Bronchial epithelial cell (primary cell): ENCODE data around the gene NLRP13. TPM values are rescaled to one million over a fixed set of nuclear protein-coding genes. Genes with fewer than 3 reads are reported as not detected.

Source experiments
- DNase-seq: peaks from one replicate; pipeline ENCODE4 v3.0.0-alpha.2; 2010; ENCODE audit warnings: low read depth
- FAIRE-seq: peaks from 2 replicates; lab custom pipeline; 2011; peaks lifted over from hg19 to GRCh38; lab: Jason Lieb, UNC
- H3K27me3 ChIP-seq: 2 replicates; pipeline ENCODE4 v1.5.1; 2011; ENCODE audit warnings: low read length; ENCODE audit not compliant: control insufficient read depth, insufficient read depth
- H3K36me3 ChIP-seq: 2 replicates; pipeline ENCODE4 v1.5.1; 2011; ENCODE audit warnings: low read length; ENCODE audit not compliant: control insufficient read depth, insufficient read depth
- H3K4me3 ChIP-seq: 2 replicates; pipeline ENCODE4 v1.5.1; 2011; ENCODE audit warnings: mild to moderate bottlenecking, low read depth, low read length, control low read depth
- total RNA-seq: library from RNA; depleted of rRNA; stranded (reverse); fragments of >200 nt; gene quantifications from 2 replicates; pipeline ENCODE4 v1.2.1, GENCODE V29; 2014
- TF ChIP-seq, protein P1 (sequence below): IDR thresholded peaks from 2 replicates; pipeline ENCODE4 v1.5.1; 2011; ENCODE audit warnings: mild to moderate bottlenecking, moderate library complexity, low read length, control low read depth, inconsistent platforms; ENCODE audit not compliant: insufficient read depth, severe bottlenecking

NLRP13 gene
- total RNA-seq, 1 donor from 2014 or later = not detected

GRCh38 chr19:55866521-55866920 lies 65.6 kb downstream of the NLRP13 start:
- FAIRE-seq = no peak
- no peak overlapping the region for H3K4me3 ChIP-seq
- no peaks in the 10 kb centered on the region for H3K36me3 ChIP-seq
- DNase-seq = no peak
- no peaks in the 10 kb centered on the region for H3K27me3 ChIP-seq
- TF ChIP-seq, protein P1, sequence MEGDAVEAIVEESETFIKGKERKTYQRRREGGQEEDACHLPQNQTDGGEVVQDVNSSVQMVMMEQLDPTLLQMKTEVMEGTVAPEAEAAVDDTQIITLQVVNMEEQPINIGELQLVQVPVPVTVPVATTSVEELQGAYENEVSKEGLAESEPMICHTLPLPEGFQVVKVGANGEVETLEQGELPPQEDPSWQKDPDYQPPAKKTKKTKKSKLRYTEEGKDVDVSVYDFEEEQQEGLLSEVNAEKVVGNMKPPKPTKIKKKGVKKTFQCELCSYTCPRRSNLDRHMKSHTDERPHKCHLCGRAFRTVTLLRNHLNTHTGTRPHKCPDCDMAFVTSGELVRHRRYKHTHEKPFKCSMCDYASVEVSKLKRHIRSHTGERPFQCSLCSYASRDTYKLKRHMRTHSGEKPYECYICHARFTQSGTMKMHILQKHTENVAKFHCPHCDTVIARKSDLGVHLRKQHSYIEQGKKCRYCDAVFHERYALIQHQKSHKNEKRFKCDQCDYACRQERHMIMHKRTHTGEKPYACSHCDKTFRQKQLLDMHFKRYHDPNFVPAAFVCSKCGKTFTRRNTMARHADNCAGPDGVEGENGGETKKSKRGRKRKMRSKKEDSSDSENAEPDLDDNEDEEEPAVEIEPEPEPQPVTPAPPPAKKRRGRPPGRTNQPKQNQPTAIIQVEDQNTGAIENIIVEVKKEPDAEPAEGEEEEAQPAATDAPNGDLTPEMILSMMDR = no peak

- no peaks in the 10 kb centered on the region for H3K27me3 ChIP-seq
Observed at GRCh38 chr19:55858969-55859368, 73.2 kb downstream of the NLRP13 start.

DNA sequence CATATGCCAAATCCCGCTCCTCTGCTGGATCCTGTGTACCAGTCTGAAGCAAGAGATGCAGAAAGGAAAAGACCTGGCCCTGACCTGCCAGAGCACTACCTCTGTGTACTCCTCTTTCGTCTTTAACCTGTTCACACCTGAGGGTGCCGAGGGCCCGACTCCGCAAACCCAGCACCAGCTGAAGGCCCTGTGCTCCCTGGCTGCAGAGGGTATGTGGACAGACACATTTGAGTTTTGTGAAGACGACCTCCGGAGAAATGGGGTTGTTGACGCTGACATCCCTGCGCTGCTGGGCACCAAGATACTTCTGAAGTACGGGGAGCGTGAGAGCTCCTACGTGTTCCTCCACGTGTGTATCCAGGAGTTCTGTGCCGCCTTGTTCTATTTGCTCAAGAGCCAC lies 73.7 kb downstream of the NLRP13 start:
- FAIRE-seq (no peak), DNase-seq (no peak)
- Histone ChIP-seq H3K4me3 (no peak overlapping the region), H3K27me3 (no peaks in the 10 kb centered on the region), H3K36me3 (no peaks in the 10 kb centered on the region)
- TF ChIP-seq, protein P1 = no peak

More at GRCh38 chr19:55858969-55859368, 73.2 kb downstream of the NLRP13 start:
- FAIRE-seq (no peak), DNase-seq (no peak)
- Histone ChIP-seq H3K4me3 (no peak overlapping the region), H3K36me3 (no peaks in the 10 kb centered on the region)
- TF ChIP-seq, protein P1 = no peak

DNA sequence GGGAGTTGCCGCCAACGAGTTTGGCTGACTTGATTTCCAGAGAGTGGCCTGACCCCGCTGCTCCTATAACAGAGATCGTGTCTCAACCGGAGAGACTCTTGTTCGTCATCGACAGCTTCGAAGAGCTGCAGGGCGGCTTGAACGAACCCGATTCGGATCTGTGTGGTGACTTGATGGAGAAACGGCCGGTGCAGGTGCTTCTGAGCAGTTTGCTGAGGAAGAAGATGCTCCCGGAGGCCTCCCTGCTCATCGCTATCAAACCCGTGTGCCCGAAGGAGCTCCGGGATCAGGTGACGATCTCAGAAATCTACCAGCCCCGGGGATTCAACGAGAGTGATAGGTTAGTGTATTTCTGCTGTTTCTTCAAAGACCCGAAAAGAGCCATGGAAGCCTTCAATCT lies 74.2 kb downstream of the NLRP13 start:
- TF ChIP-seq, protein P1 = no peak
- Histone ChIP-seq H3K4me3 (no peak overlapping the region), H3K36me3 (no peaks in the 10 kb centered on the region), H3K27me3 (no peaks in the 10 kb centered on the region)
- no peak for FAIRE-seq
- no peak for DNase-seq

GRCh38 chr19:55857149-55857548 lies 75.0 kb downstream of the NLRP13 start:
- FAIRE-seq = no peak
- TF ChIP-seq, protein P1 = no peak
- no peak overlapping the region for H3K4me3 ChIP-seq
- no peaks in the 10 kb centered on the region for H3K27me3 ChIP-seq
- DNase-seq = no peak
- H3K36me3 ChIP-seq = no peaks in the 10 kb centered on the region

- H3K27me3 ChIP-seq = no peaks in the 10 kb centered on the region
- TF ChIP-seq, protein P1 = no peak
- DNase-seq (no peak), FAIRE-seq (no peak)
- H3K36me3 ChIP-seq = no peaks in the 10 kb centered on the region
- no peak overlapping the region for H3K4me3 ChIP-seq
Observed at GRCh38 chr19:55855160-55855559, 77.0 kb downstream of the NLRP13 start.

Other genes starting within 250 kb of the NLRP13 start
- not detected in 2 replicates for gene NLRP9, start 193.9 kb downstream of the NLRP13 start, total RNA-seq
- gene RFPL4A, start 173.2 kb downstream of the NLRP13 start, total RNA-seq = not detected in 2 replicates
- gene RFPL4AL1, start 163.2 kb downstream of the NLRP13 start, total RNA-seq = not detected in 2 replicates
- gene NLRP11, start 100.3 kb downstream of the NLRP13 start, total RNA-seq = not detected in 2 replicates
- gene NLRP4, start 95.8 kb downstream of the NLRP13 start, total RNA-seq = not detected in 2 replicates
- gene NLRP8, start 15.5 kb upstream of the NLRP13 start, total RNA-seq = not detected in 2 replicates
- not detected in 2 replicates for gene NLRP5, start 54.4 kb upstream of the NLRP13 start, total RNA-seq
- gene ZNF787, start 189.0 kb upstream of the NLRP13 start, total RNA-seq = 32.6 and 43.0 TPM in 2 replicates
- gene ZNF444, start 209.0 kb upstream of the NLRP13 start, total RNA-seq = 4.2 and 7.0 TPM in 2 replicates
- gene GALP, start 243.7 kb upstream of the NLRP13 start, total RNA-seq = not detected in 2 replicates